HPDE6-E6E7 (cell line): ENCODE measurements around the gene IFNL2.
A peak's percentile ranks its signal among the peaks of the same experiment; 100 is the strongest.
"Not testable (repeated sequence)": the region's sequence is repeated elsewhere in the genome, so short reads cannot be mapped to it uniquely, and the experiment has no call there.

ENCODE experiments used
- DNase-seq: peaks from one replicate; pipeline ENCODE4 v3.0.0; 2011; ENCODE audit warnings: missing footprints; ENCODE audit errors: extremely low spot score

Gene IFNL2

DNA sequence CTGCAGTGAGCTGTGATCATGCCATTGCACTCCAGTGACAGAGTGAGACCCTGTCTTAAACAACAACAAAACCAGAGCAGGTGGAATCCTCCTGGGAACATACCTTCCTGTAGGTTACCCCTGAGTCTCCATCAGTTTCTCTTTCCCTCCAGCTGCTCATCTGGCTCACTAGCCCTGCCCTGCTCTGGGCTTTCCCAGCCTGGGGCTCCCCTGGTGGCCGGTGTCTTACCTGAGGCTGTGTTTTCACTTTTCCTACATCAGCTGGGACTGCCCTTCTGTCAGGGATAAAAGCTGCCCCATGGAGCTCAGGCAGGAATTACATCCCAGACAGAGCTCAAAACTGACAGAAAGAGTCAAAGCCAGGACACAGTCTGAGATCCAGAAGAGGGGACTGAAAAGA, at the start of gene IFNL2:
Gene IFNL2, plus strand, starts transcription at position 312 of the 400 bp plus-strand sequence. CDS start 173 bp downstream, outside the sequence.
- DNase-seq = not testable (repeated sequence)

DNA sequence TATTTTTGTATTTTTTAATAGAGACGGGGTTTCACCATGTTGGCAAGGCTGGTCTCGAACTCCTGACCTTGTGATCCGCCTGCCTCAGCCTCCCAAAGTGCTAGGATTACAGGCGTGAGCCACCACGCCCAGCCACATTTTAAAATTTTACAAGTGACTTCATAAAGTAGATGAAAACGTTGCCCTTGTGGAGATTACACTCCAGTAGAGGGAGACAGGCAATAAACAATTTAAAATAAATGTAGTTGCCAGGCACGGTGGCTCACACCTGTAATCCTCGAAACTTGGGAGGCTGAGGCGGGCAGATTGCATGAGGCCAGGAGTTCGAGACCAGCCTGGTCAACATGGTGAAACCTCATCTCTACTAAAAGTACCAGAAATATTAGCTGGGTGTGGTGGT, 49.1 kb upstream of the IFNL2 start:
- not testable (repeated sequence) for DNase-seq

DNA sequence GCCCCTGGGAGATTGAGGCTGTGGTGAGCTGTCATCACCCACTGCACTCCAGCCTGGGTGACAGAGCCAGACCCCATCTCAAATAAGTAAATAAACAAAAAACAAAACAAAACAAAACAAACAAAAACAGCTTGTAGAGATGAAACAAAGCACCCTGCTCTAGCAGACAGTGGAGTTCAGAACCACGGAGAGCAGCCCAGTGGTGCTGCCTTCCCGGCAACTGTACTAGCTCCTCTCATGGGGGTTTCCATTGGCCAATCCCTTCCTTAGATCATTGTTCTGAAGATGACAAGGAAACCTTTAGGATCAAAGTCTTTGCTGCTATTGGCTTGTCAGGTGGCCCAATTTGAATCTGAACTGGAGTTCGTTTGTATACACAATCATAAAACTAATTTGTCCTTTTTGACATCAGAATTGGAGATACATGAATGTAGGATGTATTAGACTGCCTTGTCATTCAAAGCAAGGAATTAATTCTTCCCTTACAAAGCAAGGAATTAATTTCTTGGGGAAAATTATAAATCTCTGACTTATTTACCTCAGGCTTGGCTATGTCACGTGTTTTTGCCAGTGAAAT, 44.4 kb upstream of the IFNL2 start:
- DNase-seq = peak; percentile 48

DNA sequence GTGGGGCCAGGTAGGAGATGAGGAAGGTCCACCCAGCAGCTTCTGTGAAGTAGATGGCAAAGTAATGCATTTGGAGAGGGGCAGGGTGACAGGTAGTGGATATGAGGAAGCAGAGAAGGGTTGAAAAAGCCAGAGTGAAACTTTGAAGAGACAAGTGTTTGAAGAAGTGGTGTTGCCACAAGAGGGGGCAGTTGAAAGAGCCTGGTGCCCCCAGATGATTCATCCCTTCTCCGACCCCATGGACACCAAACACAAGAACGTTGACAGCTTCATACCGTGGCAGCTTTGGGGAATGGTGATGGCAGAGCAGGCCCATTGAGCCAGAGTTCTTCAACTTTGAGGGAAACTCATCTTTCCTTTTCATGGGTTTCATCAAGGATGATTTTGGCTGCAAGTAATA, 43.3 kb upstream of the IFNL2 start:
- no peak for DNase-seq

DNA sequence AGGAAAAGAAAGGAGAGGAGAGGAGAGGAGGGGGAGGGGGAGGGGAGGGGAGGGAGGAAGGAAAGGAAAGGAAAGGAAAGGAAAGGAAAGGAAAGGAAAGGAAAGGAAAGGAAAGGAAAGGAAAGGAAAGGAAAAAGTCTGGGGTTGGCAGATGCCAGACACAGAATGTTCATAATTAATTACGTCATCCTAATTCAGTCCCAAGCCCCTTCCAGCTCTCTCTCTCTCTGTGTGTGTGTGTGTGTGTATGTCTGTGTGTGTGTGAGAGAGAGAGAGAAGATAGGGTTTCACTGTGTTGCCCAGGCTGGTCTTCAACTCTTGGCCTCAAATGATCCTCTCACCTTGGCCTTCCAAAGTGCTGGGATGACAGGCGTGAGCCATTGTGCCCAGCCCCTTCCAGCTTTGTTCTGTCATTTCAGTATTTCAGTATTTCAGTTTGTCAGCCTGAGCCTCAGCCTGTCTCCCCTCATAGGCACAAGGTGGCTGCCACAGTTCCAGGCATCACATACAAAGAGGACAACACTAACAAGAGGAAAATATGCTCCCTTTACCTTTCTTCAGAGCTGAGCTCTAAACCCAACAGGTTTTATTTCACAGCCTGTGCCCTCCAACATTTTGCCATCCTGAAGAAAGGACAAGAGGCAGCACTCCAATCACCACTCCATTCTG, 38.0 kb upstream of the IFNL2 start:
- DNase-seq = no peak

DNA sequence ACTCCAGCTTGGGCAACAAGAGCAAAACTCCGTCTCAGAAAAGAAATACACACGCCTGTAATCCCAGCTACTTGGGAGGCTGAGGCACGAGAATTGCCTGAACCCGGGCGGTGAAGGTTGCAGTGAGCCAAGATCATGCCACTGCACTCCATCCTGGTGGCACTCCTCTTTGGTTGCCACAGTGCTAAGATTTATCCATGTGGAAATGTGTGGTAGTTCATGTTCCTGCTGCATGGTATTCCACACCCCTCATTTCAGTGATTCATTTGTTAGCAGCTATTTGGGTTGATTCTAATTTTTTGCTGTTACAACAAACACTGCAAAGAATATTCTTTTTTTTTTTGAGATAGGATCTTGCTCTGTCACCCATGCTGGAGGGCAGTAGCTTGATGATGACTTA, 35.5 kb upstream of the IFNL2 start:
- no peak for DNase-seq

DNA sequence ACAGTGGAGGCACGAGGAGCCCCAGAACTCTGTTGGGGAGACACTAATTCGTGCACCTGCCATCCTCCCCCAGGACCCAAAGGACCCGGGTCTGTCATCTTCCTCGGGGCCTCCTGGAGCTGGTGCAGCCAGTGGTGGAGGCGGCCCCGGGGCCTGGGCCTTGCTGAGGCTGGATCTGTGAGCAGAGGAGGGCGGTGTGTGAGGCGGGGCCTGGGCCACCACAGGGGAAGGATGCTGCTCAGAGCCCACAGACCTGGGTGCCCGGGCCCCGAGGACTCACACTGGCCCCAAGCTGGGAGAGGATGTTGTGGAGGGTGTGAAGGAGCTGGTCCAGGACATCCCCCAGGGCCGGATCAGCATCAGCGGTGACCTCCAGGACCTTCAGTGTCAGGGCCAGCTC, 31.7 kb upstream of the IFNL2 start:
- DNase-seq = no peak

DNA sequence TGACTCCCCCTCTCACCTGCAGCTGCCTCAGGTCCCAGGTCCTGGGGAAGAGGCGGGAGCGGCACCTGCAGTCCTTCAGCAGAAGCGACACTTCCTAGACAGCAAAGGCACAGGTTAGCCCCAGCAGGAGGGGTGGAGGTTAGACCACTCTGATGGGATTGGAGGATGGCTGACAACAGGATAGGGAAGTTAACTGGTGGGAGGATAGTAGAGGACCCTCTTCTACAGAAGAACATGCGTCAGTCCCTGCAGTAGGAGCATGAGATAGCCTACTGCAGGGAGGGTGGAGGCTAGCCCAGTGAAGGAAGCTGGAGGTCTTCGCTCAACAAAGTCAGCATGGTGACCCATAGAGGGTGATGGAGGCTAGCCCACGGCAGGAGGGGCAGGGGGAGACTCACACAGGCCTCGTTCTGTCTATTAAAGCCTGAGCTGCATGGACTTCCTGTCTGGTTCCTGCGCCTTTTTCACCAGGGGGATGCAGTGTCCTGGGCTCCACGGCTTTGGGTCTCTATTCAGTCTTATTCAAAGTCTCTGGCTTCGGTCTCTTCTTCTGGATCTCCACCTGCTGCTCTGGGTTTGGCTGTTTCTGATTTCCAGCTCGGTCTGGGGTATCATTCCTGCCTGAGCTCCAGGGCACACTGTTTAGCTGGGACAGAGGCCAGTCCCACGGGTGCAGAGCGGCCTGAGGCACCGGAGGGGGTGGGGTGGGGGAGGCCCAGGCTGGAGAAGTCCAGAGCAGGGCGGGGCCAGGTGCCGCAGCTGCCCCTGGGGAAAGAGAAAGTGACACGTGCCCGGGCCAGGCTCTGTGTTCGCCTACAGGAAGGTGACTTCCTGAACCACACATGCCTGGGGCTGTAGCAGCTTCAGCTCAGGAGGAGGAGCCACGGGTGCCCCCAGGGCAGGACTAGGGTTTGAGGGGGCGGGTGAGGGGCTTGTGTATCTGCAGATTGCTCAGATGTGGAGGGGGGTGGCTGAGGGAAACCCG, 30.7 kb upstream of the IFNL2 start:
- peak; percentile 22 for DNase-seq

DNA sequence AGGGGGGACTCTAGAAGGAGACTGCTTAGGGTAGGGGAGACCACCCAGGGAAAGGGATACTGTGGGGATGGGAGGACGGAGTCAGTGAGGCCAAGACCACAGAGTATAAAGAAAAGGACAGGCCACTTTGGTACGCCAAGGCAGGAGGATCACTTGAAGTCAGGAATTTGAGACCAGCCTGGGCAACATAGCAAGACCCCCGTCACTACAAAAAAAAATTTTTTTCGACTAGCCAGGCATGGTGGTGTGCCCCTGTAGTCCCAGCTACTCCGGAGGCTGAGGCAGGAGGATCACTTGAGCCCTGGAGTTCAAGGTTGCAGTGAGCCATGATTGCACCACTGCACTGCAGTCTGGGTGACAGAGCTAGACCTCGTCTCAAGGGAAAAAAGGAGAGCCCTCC, 30.0 kb upstream of the IFNL2 start:
- DNase-seq = no peak

DNA sequence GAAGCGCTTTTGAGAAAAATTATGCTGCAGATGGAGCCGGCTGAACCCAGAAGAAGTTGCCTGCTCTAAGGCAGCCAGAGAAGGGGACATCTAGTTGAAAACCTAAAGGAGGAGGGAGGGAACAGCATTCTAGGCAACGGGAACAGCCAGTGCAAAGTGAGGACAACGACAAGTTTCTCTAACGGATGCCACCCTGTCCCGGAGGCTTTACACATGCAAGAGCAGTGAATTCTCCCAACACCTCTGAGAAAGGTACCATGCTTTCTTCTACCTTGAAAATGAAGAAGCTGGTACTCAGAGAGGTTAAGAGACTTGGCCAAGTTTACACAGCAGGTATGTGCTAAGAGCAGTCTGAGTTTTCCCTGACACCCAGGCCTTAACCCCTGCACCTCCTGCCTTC, 29.3 kb upstream of the IFNL2 start:
- no peak for DNase-seq

DNA sequence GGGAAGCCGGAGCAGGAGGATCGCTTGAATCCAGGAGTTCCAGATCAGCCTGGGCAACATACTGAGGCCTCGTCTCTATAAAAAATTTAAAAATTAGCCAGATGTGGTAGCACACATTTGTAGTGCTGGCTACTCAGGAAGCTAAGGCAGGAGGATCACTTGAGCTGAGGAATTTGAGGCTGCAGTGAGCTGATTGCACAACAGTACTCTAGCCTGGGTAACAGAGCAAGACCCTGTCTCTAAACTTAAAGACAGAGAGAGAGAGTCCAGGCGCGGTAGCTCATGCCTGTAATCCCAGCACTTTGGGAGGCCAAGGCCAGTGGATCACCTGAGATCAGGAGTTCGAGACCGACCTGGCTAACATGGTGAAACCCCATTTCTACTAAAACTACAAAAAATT, 27.8 kb upstream of the IFNL2 start:
- DNase-seq = no peak

DNA sequence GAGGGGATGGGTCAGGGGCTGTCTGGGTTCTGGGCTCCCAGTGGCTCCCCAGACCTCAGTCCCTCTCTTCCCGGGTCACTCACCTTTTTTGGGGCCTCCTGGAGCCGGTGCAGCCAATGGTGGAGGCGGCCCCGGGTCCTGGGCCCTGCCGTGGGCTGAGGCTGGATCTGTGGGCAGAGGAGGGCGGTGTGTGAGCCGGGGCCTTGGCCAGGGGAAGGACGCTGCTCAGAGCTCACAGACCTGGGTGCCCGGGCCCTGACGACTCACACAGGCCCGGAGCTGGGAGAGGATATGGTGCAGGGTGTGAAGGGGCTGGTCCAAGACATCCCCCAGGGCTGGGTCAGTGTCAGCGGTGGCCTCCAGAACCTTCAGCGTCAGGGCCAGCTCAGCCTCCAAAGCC, 24.5 kb upstream of the IFNL2 start:
- not testable (repeated sequence) for DNase-seq

DNA sequence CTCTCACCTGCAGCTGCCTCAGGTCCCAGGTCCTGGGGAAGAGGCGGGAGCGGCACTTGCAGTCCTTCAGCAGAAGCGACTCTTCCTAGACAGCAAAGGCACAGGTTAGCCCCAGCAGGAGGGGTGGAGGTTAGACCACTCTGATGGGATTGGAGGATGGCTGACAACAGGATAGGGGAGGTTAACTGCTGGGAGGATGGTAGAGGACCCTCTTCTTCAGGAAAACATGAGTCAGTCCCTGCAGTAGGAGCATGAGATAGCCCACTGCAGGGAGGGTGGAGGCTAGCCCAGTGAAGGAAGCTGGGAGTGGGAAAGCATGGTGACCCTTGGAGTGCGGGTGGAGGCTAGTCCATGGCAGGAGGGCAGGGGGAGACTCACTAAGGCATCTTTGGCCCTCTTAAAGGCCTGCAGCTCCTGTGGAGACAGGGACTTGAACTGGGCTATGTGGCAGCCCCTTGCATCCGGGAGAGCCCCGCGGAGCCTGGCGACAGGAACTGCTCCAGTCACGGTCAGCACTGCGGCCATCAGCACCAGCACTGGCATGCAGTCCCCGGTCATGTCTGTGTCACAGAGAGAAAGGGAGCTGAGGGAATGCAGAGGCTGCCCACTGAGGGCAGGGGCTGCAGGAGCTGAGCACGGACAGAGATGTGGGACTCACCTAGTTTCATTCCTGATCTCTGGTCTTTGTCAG, 23.6 kb upstream of the IFNL2 start, which contains the start of gene IFNL3:
Gene IFNL3, minus strand, starts transcription at position 597 of the 691 bp plus-strand sequence. Its CDS starts 39 bp downstream, at position 558.
- DNase-seq = not testable (repeated sequence)

DNA sequence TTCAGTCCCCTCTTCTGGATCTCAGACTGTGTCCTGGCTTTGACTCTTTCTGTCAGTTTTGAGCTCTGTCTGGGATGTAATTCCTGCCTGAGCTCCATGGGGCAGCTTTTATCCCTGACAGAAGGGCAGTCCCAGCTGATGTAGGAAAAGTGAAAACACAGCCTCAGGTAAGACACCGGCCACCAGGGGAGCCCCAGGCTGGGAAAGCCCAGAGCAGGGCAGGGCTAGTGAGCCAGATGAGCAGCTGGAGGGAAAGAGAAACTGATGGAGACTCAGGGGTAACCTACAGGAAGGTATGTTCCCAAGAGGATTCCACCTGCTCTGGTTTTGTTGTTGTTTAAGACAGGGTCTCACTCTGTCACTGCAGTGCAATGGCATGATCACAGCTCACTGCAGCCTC, 23.0 kb upstream of the IFNL2 start:
- DNase-seq = not testable (repeated sequence)

DNA sequence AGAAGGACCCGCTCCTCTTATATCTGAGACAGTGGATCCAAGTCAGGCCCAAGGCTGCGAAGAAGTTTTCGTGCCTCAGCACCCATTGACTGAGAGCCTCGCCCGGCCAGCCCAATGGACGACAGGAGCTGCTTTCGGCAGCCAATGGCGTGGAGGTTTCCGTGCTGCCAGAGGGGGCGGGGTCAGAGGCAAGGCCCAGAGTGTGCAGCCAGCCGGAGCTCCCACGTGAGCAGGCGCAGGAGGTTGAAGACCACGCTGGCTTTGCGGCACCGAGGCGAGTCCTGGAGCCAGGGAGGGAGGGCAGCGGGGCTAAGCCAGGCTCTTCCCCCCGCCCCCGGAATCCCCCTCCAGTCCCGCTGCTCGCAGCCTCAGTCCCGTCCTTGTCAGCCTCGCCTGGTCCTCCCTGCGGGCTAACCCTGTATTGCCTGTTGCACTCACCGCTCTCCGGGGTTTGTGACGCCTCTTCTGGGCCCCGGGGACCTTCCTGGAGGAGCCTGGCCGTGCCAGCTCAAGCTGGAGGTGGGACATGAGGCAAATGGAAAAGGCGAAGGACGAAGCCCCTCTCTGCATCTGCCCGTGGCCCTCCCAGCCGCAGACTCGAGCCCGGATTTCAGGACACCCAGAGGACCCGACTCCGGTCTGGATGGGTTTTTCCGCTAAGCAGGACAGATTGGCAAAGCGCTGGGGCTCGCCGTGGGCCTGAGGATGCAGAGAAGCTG, 21.1 kb upstream of the IFNL2 start:
- DNase-seq = no peak

DNA sequence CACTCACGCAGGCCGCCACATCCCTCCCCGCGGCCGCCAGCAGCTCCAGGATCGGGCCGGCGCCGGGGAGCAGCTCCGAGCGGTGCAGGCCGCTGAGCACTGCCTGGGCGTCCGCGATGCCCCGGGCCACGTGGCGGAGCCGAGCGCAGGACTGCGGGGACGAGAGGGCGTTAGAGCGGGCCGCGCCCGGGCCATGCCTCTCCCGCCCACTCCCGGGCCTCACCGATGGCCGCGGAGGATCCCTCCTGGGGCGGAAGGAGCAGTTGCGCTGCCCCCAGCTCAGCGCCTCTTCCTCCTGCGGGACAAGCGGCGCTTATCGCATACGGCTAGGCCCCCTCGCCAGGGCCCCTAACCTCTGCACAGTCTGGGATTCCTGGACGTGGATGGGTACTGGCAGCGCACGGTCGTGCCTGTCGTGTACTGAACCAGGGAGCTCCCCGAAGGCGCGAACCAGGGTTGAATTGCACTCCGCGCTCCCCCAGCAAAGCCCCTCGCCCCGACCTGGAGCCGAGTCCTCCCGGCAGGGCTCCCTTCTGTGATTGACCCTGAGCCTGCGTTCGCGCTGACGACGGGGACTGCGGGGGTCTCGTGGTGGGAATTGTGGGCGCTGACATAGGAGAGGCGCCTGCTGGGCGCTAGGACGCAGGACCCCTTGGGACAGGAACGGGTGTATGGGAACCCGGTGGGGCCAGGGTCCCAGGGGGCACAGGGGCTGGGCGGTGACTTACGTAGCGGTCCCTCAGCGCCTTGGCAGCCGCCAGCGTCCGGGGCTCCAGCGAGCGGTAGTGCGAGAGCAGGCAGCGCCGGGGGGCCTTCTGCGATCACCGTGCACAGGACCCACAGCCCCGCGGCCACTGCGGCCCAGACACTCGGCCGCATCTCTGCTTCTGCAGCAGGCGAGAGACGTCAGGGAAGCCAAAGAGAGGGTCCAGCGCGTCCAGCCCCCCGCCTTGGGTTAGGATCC, 20.2 kb upstream of the IFNL2 start:
- DNase-seq = no peak

DNA sequence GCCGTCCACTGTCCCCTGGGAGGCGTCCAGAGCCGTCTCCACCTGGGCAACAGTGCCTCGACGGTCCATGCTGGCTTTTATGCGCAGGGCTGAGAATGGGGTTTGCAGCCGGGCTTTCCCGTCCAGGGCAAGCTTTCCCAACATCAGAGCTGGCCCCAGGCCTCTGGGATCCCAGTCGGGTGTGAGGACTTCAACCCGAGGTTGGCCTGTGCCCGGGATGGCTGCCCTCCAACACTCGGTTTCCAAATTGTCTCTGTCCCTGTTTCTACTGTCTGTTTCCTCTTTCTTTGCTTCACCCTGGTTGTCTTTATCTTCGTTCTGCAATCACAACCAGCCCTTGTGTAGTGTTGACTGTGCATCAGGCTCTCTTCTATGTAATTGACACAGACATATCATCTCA, 19.4 kb upstream of the IFNL2 start, which contains the start of gene IFNL4:
Gene IFNL4, minus strand, starts transcription at position 51 of the 400 bp plus-strand sequence.
- no peak for DNase-seq

DNA sequence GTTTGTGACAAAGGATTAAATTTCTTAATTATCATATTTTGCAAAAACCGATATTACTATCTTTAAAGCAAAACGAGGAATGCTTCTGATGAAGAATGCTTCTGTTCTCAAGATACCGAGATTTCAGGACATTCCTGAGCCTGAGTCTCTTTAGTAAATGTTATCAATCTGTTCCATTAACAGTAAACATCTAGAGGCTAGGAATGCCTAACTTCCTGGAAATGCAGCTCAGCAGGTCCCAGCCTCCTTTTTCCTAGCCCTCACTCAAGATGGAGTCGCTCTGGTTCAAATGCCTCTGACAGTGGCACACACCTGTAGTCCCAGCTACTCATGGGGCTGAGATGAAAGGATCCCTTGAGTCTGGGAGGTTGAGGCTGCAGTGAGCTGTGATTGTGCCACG, 17.1 kb upstream of the IFNL2 start:
- no peak for DNase-seq

DNA sequence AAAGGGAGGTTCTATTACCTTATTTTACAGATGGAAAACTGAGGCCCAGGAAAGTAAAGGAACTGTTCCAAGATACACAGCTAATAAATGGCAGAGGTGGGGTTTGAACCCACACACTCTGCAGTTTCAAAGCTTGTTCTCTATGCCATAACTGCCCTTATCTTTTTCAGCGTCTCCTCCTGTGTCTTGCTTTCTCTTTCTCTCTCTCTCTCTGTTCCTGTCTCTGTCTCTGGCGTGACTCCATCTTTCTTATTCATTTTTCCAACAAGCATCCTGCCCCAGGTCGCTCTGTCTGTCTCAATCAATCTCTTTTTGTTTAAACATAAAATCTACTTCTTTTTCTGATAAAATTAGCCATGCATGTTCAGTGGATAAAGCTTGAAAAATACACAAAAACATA, 16.4 kb upstream of the IFNL2 start:
- no peak for DNase-seq

DNA sequence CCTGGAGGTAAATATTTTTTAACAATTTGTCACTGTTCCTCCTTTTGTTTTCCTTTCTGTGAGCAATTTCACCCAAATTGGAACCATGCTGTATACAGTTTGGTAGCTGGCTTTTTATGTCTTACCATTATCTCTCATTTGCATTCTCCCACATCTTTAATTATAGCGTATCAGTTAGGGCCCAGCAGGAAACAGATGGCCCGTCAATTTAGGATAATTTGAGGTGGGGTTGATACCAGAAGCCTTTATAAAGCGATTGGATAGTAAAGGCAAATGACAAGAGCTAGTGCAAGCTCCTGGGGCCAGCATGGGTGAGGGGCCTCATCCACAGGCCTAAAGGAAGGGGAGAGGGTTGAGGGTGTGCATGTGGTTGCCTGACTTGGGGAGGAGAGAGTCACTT, 15.7 kb upstream of the IFNL2 start:
- no peak for DNase-seq
